ENCODE measurements around the gene ZMAT2.
"Not testable (repeated sequence)": the region's sequence is repeated elsewhere in the genome, so short reads cannot be mapped to it uniquely, and the experiment has no call there.

The ZMAT2 gene

GRCh38 chr5:140700177-140701144 is at the start of gene ZMAT2:
TSS of gene ZMAT2 (plus strand) at chr5:140700447. CDS start at chr5:140700461, 14 bp downstream.
- DNase-seq (ENCODE audit: low read depth): peak; percentile 86

GRCh38 chr5:140658870-140659269 is 41.4 kb upstream of the ZMAT2 start:
- DNase-seq (ENCODE audit: low read depth): no peak

- not testable (repeated sequence) for DNase-seq (ENCODE audit: low read depth)
Measured at GRCh38 chr5:140660371-140660770, 39.9 kb upstream of the ZMAT2 start.

- DNase-seq (ENCODE audit: low read depth): no peak
Measured at GRCh38 chr5:140664030-140664358, 36.3 kb upstream of the ZMAT2 start.

GRCh38 chr5:140664359-140665119 is 35.7 kb upstream of the ZMAT2 start, which contains the start of gene WDR55:
TSS of gene WDR55 (plus strand) at chr5:140664904. CDS start at chr5:140664913, 9 bp downstream.
- DNase-seq (ENCODE audit: low read depth): peak; percentile 95

GRCh38 chr5:140671035-140671434 is 29.2 kb upstream of the ZMAT2 start:
- not testable (repeated sequence) for DNase-seq (ENCODE audit: low read depth)

GRCh38 chr5:140671472-140672125 is 28.6 kb upstream of the ZMAT2 start:
- no peak for DNase-seq (ENCODE audit: low read depth)

GRCh38 chr5:140672455-140673186 is 27.6 kb upstream of the ZMAT2 start:
- DNase-seq (ENCODE audit: low read depth): no peak

GRCh38 chr5:140673187-140673976 is 26.9 kb upstream of the ZMAT2 start, which contains the start of gene DND1:
TSS of gene DND1 (minus strand) at chr5:140673576. CDS start at chr5:140673542, 34 bp downstream.
- DNase-seq (ENCODE audit: low read depth): no peak

- no peak for DNase-seq (ENCODE audit: low read depth)
Measured at GRCh38 chr5:140674211-140674610, 26.0 kb upstream of the ZMAT2 start.

- no peak for DNase-seq (ENCODE audit: low read depth)
Measured at GRCh38 chr5:140674629-140675028, 25.6 kb upstream of the ZMAT2 start.

- DNase-seq (ENCODE audit: low read depth): no peak
Measured at GRCh38 chr5:140677947-140678346, 22.3 kb upstream of the ZMAT2 start.

GRCh38 chr5:140678993-140679392 is 21.3 kb upstream of the ZMAT2 start:
- no peak for DNase-seq (ENCODE audit: low read depth)

- no peak for DNase-seq (ENCODE audit: low read depth)
Measured at GRCh38 chr5:140690376-140690932, 9.8 kb upstream of the ZMAT2 start.

GRCh38 chr5:140690941-140691924 is 9.0 kb upstream of the ZMAT2 start, which contains the start of the genes HARS1 and HARS2:
TSS of gene HARS1 (minus strand) at chr5:140691370. CDS start at chr5:140691304, 66 bp downstream.
TSS of gene HARS2 (plus strand) at chr5:140691455. CDS start at chr5:140691649, 194 bp downstream.
- DNase-seq (ENCODE audit: low read depth): peak; percentile 76

- DNase-seq (ENCODE audit: low read depth): no peak
Measured at GRCh38 chr5:140694276-140694675, 6.0 kb upstream of the ZMAT2 start.

GRCh38 chr5:140696891-140697492 is 3.3 kb upstream of the ZMAT2 start:
- no peak for DNase-seq (ENCODE audit: low read depth)

GRCh38 chr5:140707812-140708211 is 7.6 kb downstream of the ZMAT2 start:
- no peak for DNase-seq (ENCODE audit: low read depth)

Measured in activated gamma-delta T cell treated with anti-CD3 and anti-CD28 coated beads, Interleukin-2, amount 50 U/mL, for 16 hours (primary cell).